CD4-positive, alpha-beta T cell treated with Interleukin-1 beta for 1 hour (primary cell): Measurements from ENCODE around the gene BMAL1.

Experiments used
- DNase-seq, 2 donors: peaks; one replicate each; pipeline ENCODE4 v3.0.0-alpha.2; 2020 to 2022

The BMAL1 gene

DNA sequence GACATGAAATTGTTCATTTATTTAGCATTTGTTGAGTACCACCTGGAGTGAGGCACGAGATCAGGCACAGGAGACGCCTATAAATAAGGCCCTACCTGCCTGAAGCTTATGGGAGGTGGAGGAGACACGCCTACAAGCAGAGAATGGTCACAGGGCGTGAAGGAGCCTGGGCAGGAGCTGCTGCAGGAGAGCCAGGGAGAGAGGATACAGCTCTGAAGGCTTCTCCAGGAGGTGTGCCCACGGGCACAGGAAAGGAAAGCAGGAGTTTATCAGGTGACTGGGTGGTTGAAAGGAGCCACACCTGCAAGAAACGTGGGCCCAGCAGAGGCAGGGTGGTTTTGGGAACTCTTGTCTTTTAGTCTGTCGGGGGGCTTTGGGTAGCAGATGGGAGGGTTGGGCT lies 70.3 kb downstream of the BMAL1 start:
- DNase-seq, result no peak

DNA sequence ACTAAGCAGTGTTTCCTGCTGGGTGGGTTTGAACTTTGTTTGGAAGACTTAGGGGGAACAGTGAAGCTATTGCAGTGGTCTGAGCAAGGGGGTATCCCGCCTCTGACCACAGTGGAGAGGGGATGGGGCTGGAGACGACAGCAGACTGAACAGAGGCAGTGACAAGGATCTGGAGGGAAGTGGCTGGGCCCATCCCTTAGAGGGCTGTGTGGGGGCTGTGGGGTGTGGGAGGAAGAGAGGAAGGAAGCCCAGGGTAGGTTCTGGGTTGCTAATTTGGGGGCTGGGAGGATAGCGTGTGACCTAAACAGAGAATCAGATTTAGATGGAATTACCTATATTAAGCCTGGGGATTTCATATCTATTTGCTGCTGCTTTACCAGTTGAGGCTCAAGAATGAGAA lies 70.7 kb downstream of the BMAL1 start:
- DNase-seq, result no peak

DNA sequence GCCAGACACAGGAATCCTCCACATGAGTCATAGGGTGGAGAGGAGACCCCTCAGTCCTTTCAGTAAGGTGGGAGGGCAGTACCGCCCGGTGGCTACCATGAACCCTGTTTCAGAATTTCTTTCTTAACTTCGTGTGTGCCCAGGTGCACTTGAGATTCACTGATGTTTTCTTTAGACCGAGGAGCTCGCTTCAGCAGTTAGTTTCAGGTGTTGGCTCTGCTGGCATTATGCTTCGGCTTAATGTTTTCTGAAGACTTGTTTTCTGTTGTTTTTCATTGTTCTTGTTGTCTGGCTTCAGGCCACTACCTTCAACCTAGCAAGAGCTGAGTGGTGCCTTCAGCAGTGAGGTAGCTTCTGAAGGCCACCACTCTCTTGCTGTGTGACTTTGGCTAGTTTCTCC lies 71.5 kb downstream of the BMAL1 start:
- DNase-seq, result no peak

DNA sequence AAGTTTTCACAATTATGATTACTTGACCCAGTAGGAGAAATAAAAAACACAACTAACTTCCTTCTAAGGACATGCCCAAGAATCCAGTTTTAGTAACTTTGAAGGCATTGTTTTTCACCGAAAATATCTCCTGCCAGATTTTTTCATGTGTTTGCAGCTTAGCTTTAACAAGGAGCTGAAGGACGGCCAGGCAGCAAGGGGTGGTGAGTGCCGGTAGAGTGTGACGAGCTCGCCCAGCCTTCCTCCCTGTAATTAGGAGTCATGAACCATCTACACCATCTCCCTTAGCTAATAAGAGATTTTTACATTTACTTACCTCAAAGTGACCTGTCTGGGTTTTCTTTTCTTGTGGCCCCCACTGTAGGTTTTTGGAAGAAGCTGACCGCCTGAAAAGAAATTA lies 72.0 kb downstream of the BMAL1 start:
- DNase-seq, result no peak

DNA sequence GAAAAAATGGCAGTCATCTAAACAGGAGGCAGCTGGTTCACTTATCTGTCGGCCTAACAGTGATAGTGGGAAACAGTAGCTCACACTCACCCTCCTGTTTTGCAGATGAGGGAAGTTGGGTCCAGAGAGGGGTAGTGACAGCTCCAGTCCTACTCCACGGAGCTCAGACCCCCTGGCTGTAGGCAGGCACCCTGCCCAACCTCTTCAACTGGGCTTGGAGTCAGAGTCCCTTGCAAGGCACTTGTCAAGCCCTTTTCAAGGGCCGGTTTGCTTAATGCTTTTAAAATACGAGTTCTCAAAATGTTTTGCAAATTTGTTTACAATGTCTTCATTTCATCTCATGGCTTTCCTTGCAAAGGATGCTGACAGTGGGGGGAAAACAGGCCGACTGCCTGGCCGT lies 75.1 kb downstream of the BMAL1 start:
- DNase-seq, result no peak

DNA sequence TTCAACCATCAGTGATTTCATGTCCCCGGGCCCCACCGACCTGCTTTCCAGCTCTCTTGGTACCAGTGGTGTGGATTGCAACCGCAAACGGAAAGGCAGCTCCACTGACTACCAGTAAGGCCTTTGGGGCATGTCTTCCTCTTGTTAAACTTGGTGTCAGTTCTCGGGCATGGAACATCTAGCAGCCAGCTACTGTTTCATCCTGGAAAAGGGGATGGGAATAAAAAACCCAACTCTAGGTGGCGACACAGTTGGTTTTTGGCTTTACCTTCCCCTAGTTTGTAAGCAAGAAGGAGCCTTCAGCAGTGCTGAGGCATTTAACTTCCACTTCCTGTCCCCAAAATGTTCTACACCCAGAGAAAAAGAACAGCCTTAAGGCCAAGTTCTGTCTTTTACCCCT lies 76.7 kb downstream of the BMAL1 start:
- no peak for DNase-seq

DNA sequence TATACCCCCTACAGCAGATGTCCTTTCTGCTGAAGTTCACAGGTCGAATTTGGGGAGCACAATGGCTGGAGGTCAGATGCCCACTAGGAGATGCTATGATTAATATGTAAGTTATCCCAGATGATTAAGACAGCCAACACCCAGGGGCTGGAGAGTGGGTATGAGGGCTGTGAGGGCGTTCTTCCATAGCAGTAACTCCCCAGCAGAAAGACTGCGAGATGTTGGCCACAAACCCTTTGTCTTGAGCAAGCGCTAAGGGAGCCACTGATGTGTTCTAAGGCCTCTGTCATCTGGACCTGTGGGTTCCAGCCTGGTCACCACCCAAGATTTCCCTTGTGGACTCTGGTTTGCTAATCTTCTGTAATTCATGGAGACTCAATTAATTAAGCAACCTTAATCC lies 77.6 kb downstream of the BMAL1 start:
- no peak for DNase-seq

DNA sequence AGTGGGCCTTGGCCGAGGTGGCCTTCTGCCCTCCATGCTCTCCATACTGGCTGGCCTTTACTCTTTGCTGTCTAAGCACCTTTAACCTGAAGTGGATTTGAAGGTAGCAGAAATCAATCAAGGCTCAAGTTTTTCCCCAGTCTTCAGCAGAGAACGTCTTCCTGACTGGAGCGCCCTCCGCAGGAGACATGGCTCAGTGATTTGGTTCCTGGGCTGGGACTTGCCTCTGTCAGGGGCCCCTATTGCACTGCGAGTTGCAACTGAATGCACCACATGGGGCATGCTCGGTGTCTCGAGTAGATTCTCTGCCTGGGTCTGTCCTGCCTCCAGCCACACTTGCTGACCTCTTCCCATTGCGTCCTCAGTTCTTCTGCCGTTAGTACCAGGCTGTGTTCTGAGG lies 79.6 kb downstream of the BMAL1 start:
- no peak for DNase-seq

DNA sequence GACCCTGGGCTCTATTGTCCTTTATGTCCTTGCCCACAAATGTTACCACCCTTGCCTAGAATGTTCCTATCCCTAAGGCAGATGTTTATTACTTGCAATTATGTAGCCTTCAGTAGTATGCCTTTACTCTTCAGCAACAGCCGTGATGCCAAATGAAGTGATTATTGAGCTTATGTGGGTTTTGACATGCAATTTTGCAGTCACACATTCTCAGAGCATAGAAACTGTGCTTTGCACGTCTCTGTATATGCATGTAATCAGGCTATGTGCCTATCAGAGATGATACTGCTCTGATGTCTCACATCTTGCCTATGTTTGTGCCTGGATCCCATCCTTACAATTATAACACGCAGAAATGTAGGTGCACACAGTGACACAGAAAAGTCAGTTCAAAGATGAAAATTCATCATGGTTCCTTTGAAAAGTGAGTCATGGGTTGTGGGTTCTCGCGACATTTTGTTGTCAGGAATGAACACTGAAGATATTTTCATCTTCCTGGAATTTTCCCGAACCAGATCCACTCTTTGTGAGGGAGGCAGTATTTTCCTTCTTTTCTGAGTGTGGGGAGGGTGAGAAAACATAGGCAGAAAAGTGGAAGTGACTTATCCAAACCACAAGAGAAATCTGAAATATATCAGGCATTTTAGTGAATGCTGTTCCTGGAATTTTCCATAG lies 81.1 kb downstream of the BMAL1 start:
- DNase-seq, result no peak

DNA sequence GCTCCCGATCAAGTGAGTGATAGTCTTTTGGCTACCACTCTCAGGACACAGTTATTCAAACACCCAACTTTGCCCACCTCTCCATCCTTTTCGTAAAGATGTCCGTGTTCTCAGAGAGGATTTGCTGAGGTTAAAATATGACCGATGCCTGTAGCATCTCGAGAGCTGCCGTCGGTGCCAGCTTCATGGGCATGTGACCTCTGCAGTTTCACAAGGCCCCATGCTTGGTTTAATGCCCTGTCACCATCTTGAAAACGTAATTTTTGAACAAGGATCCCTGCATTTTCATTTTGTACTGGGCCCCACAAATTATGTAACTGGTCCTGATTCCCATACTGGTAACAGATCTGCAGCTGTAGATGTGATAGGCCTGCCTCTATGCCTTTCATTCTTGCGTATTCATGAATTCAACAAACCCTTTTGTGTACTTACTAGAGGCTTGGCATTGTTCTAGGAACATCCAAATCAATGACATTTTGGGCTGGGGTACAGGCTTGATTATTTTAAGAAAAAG lies 85.1 kb downstream of the BMAL1 start:
- no peak for DNase-seq

DNA sequence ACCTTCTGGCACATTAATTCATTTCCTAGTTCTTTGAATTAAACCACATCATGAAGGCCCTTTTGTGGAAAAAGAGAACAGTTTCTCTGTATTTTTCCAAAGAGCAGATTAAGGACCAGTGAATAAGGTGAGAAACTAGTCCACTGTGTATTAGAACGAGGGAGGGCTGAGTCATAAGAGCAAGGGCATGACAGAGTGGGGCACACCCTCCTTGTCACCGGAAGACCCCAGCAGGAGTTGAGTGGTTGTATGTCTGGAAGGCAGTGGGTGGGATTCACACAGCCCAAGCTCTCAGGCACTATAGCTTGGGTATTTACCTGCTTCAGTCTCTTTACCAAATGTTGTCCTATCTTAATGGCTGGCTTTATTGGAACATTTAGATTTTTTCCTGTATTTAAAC lies 86.8 kb downstream of the BMAL1 start:
- no peak for DNase-seq

DNA sequence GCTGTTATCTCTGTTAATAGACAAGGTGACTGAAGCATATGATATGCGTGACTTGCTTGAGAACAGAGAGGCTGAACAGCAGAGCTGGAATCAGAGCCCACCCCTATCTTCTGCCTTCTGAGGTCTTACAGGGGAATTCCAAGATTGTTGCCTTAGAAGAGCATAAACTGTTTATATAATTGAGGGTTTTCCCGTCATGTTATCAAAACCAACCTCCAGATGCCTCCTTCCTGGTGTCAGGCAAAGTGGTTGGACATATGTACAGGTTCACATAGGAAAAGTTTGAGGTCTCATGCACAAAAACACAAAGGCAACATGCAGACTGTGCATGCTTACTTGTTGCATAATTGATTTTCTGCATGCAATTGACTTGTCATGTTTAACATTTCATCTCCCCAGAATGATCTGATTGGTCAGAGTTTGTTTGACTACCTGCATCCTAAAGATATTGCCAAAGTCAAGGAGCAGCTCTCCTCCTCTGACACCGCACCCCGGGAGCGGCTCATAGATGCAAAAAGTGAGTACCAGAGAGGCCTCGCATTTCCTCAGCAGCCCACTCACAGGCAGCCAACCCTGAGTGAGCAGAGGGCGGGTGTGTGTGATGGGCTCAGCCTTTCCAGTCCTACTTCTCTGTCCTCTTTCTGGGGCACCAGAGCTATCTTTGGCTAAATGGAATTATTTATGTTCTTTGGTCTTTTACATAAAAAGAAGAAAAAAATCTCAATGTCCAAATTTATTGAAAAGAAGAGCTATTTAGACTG lies 88.9 kb downstream of the BMAL1 start:
- no peak for DNase-seq

DNA sequence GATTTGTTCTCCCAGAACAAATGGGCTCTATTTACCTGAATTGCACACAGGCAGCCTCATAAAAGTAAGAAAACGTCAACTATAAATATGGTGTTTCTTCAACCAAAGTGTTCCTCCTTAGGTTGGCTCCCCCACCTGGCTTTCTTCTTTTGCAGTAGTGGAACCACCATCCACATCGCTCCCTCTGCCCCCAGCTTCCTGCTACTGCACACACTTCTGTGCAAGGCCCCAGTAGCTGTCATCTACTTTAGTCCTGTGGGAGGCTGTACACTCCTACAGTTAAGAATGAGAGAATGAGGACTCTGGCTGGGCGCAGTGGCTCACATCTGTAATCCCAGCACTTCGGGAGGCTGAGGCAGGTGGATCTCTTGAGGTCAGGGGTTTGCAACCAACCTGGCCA lies 89.5 kb downstream of the BMAL1 start:
- DNase-seq, result no peak

DNA sequence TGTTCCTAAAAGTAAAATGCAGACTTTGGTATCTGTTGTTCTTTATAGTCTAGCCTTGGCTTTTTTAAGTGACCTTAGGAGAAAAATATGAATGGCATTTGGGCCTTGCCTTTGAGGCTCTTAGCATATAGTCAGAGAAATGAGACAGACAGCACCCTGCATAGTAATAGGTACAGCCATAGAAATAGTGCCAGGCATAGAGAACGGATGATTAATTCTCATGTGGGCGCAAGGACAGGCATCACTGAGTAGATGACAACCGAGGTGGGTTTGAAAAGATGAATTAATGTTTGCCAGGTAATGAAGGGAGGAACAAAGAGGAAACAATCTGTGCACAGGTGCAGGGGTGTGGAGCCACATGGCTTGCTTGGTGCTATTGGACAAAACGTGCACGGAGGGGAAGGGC lies 90.5 kb downstream of the BMAL1 start:
- no peak for DNase-seq

DNA sequence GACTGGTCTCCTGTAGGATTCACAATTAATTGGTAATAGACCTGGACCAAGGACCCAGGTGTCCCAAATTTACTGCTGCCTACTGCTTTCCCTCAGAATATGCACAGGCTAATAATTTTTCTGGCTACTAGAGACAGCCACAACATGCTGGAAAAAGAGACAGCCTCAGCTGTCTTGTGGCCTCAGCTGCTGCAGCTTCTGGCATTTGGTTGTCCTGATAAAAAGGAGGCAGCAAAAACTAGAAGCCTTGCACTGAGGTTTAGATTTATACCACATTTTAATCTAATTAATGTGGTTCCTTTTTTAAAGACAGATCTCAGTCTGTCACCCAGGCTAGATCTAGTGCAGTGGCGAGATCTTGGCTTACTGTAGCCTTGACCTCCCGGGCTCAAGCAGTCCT lies 95.6 kb downstream of the BMAL1 start:
- DNase-seq, result no peak

DNA sequence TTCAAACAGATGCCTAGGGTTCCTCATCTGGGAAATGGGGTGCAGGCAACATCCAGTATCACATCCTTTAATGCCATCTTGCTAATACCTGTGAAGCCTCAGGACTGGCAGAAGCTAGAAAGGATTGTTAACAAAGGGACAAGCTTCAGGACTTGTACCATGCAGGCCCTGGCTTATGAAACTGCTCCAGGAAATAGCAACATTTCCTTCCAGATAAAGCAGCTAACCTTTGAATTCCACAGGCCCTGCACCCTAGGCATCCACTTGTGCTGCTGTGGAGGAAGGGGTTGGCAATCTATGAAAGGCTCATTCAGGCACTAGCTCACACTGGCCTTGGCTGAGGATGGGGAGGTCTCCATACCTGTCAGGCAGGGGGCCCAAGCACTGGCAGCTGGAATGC lies 98.2 kb downstream of the BMAL1 start:
- DNase-seq, result no peak

DNA sequence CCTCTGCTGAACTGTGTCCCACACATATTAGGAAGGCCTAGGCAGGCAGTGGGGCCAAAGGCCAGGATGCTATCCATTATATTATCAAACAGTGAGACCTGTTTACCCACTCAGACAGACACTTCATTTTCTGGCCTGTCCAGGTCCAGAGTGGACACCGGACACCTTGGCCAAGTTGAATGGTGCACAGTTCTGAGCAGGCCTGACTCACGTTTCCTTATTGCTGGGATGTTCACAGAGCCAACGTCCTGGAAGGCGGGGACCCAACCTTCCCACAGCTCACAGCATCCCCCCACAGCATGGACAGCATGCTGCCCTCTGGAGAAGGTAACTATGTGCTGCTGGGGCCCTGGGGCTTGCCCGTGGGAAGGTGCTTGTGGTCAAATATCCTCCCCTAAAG lies 98.8 kb downstream of the BMAL1 start:
- DNase-seq, result no peak

DNA sequence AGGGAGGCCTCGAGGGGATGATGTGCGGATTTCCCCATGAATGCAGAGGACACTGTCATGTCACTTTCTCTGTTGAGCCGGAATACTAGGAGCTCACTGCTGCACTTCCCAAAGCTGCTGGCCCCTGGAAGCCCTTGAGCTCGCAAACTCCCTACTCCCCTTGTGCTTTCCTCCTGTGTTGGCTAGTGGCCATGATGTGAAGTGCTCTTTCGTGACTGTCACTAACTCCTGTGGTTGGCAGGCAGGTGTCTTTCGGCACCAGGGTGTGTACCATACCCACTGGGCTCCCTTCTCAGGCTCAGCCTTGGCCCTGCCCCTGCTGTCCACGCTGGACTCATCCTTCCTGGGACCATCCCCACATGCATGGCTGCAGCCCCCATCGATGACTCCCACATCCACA lies 99.2 kb downstream of the BMAL1 start:
- DNase-seq, result no peak

DNA sequence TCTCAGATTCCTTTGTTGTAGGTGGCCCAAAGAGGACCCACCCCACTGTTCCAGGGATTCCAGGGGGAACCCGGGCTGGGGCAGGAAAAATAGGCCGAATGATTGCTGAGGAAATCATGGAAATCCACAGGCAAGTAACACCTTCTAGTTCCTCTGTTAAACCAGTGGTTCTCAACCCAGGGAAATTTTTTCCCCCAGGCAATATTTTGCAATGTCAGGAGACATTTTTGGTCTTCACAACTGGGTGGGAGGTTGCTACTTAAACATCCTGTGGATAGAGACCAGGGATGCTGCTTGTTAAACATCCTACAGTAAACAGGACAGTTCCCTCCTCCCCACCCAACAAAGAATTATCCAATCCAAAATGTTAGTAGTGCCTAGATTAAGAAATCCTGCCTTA lies 100.7 kb downstream of the BMAL1 start:
- DNase-seq, result no peak

DNA sequence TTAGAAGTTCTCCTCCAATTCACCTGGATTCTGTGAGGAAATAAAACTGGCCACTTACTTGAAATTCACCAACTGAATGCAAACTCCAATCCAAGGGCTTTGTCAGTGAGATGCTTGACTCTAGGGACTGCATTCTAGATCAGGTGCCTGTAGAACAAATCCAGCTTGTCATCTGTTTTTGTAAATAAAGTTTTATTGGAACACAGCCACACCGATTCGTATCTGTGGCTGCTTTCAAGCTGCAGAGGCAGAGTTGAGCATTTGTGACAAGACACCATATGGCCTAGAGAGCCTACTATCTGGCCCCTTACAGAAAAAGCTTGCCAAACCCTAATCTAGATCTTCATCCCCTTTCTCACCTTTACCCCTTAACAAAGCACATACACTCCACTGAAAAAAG lies 103.1 kb downstream of the BMAL1 start:
- no peak for DNase-seq

DNA sequence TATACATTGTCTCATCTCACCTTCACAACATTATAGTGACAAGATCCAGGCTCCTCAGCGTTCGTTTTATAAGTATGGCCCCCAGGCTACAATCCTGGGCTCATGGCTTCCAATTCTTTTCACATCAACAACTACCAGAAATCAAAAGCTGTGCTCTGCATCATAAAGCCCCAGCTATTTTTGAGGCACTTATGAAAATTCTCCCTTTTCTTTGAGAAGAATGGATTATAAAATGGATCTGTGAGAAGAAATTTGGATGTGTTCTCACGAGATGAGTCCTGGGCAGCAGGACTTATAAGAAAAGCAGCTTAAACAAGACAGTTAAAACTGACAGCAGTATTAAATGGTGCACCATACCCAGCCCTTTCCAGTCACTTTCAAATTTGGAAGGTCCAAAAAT lies 105.2 kb downstream of the BMAL1 start:
- no peak for DNase-seq

DNA sequence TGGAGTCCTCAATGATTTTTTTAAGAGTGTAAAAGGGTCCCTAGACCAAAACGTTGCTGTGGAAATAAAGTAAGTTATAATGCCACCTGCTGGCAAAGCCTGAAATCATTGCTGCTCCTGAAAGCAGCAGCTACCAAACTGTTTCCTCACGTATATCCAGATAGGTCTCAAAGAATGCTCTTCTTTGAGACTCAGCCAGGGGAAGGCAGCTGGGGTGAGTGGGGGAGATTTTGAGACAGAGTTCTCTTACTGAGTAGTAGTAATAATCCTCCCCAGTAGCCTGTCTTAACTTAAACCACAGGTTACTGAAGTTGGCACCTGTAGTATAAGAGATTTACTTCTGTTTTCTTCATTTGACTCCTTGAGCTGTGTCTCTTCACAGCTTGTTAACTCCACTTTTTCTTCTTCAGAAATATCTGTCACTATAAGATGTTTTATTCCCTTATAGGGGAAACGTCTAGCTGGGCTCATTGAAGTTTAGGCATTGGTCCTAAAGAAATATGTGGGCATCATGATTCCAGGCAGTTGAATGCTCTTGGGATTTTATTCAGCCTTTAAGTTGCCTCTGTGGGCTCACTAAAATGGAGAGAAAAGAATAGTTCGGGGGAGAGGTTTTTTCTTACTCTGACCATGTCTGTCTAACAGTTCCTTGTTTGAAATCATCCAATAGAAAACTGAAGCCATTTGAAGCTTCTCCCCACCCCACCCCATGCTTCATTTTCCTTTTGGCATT lies 107.5 kb downstream of the BMAL1 start:
- DNase-seq, result peak in 1 of 2 donors; percentile 23

DNA sequence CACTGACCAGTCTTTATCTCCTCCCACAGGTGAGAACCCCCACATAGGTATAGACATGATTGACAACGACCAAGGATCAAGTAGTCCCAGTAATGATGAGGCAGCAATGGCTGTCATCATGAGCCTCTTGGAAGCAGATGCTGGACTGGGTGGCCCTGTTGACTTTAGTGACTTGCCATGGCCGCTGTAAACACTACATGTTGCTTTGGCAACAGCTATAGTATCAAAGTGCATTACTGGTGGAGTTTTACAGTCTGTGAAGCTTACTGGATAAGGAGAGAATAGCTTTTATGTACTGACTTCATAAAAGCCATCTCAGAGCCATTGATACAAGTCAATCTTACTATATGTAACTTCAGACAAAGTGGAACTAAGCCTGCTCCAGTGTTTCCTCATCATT lies 109.0 kb downstream of the BMAL1 start:
- DNase-seq, result no peak

DNA sequence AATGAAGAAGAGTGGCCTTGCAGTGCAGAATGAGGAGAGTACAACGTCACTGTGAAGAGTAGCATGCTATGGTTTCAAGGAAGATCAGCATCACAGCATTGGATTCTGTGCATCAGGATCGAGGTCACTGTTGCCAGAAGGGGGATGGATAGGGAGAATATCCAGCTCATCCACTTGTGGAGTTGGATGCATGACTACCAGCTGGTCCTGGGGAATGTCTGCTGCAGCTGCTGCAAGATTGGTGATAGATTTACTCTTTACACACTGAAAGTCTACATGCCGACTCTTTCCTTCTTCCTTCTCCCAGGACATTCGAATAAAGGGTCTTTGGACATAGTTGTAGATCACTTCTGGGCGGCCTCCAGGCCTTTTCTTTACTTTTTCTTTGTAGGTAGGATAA lies 111.2 kb downstream of the BMAL1 start:
- no peak for DNase-seq
